Measurements from ENCODE around the gene SLC26A9.

The SLC26A9 gene

DNA sequence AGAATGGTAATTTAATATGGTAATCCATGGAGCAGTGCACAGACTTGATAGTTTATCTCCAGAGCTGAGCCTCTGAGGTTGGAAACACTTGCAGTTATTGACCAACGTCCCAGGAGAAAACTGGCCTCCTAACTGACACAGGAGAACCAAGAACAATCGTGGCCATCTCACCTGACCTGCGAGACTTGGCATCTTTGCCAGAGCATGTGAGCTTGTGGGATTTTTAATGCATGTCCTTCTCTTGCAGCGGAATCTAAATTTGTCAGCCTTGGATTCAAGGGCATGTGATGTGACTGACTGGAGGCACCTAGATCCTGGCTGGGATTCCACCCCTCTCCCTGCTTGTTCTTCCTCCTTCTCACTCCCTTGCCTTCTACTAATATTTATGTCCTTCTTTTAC is 27.8 kb upstream of the SLC26A9 start:
- no peak for DNase-seq

DNA sequence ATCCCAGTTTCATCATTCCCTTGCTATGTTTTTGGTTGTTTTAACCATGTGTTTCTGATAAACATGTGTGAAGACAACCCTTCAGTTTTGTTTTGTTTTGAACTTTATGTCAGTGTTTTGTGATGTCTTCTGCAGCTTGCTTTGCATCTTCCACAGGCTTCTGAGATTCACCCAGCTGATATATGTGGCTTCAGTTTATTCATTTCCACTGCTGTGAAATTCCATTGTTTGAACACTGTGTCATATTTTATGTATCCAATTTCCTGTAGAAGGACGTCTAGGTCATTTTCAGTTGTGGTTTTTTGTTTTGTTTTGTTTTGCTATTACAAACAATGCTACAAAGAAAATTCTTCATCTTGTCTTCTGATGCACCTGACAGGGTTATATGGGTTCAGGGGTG is 27.2 kb upstream of the SLC26A9 start:
- DNase-seq: no peak
- Histone ChIP-seq H3K79me2 (ENCODE audit: low read length) (no peaks in the 10 kb centered on the region), H3K36me3 (replicated peaks; ENCODE audit: insufficient read depth, low read length) (no peaks in the 10 kb centered on the region), H3F3A (ENCODE audit: insufficient read depth, low read length) (no peaks in the 10 kb centered on the region), H2AFZ (ENCODE audit: low read length) (no peak overlapping the region), H3K4me1 (ENCODE audit: low read length) (0 out of 2 replicates have a peak, but pooled peaks cover 2% of the 10 kb centered on the region), H4K20me1 (ENCODE audit: insufficient read depth, low read length) (no peaks in the 10 kb centered on the region), H3K4me3 (ENCODE audit: low read length) (no peak overlapping the region), H3K27me3 (replicated peaks; ENCODE audit: insufficient read depth, low read length) (no peaks in the 10 kb centered on the region), H3K9me3 (replicated peaks; ENCODE audit: insufficient read depth, low read length) (no peaks in the 10 kb centered on the region), H3K4me2 (ENCODE audit: low read depth, low read length) (no peak overlapping the region), H3K27ac (ENCODE audit: low read length) (no peak overlapping the region), H3K9ac (ENCODE audit: low read length) (no peak overlapping the region), H3K9me2 (replicated peaks; ENCODE audit: insufficient read depth, low read length) (no peaks in the 10 kb centered on the region)
- TF ChIP-seq, protein P1, sequence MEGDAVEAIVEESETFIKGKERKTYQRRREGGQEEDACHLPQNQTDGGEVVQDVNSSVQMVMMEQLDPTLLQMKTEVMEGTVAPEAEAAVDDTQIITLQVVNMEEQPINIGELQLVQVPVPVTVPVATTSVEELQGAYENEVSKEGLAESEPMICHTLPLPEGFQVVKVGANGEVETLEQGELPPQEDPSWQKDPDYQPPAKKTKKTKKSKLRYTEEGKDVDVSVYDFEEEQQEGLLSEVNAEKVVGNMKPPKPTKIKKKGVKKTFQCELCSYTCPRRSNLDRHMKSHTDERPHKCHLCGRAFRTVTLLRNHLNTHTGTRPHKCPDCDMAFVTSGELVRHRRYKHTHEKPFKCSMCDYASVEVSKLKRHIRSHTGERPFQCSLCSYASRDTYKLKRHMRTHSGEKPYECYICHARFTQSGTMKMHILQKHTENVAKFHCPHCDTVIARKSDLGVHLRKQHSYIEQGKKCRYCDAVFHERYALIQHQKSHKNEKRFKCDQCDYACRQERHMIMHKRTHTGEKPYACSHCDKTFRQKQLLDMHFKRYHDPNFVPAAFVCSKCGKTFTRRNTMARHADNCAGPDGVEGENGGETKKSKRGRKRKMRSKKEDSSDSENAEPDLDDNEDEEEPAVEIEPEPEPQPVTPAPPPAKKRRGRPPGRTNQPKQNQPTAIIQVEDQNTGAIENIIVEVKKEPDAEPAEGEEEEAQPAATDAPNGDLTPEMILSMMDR (IDR thresholded peaks at IDR 0.05; ENCODE audit: low read length): no peak
- no peak for TF ChIP-seq EZH2phosphoT487 (IDR thresholded peaks at IDR 0.05; ENCODE audit: low read length)

More for the DNA sequence above, 27.8 kb upstream of the SLC26A9 start:
- Histone ChIP-seq H2AFZ (ENCODE audit: low read length) (no peak overlapping the region), H3K9me3 (replicated peaks; ENCODE audit: insufficient read depth, low read length) (no peaks in the 10 kb centered on the region), H3K4me2 (ENCODE audit: low read depth, low read length) (no peak overlapping the region), H3K4me1 (ENCODE audit: low read length) (no peaks in the 10 kb centered on the region), H3K79me2 (ENCODE audit: low read length) (no peaks in the 10 kb centered on the region), H3K27ac (ENCODE audit: low read length) (no peak overlapping the region), H4K20me1 (ENCODE audit: insufficient read depth, low read length) (no peaks in the 10 kb centered on the region), H3K9ac (ENCODE audit: low read length) (no peak overlapping the region), H3K4me3 (ENCODE audit: low read length) (no peak overlapping the region), H3K27me3 (replicated peaks; ENCODE audit: insufficient read depth, low read length) (no peaks in the 10 kb centered on the region), H3K9me2 (replicated peaks; ENCODE audit: insufficient read depth, low read length) (no peaks in the 10 kb centered on the region), H3K36me3 (replicated peaks; ENCODE audit: insufficient read depth, low read length) (no peaks in the 10 kb centered on the region), H3F3A (ENCODE audit: insufficient read depth, low read length) (no peaks in the 10 kb centered on the region)
- no peak for TF ChIP-seq EZH2 (optimal IDR thresholded peaks at IDR 0.05; ENCODE audit: low read depth, low read length)
- TF ChIP-seq, protein P1 (IDR thresholded peaks at IDR 0.05; ENCODE audit: low read length): no peak
- no peak for TF ChIP-seq EZH2phosphoT487 (IDR thresholded peaks at IDR 0.05; ENCODE audit: low read length)

DNA sequence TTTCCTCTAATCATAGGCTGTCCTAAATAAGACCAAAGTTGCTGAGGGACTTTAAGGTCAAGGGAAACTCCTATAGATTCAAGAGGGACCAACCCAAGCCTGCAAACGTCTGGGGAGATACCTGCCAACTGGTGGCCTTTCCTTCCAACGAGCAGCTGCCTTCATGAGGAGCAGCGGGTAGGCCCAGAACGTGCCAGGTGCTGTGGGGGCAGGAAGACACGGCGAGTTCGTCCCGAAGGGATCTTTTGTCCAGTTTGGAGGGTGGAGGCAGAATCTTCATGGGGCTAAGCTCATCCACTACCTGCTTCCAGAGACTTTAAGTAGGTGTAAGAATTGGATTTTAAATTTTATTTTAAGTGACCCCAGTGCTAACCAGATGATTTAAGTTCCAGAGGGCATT is 26.0 kb upstream of the SLC26A9 start:
- H3K9ac ChIP-seq (ENCODE audit: low read length): no peak overlapping the region

More for the DNA sequence above, 26.0 kb upstream of the SLC26A9 start:
- DNase-seq: no peak
- H4K20me1 ChIP-seq (ENCODE audit: insufficient read depth, low read length): no peaks in the 10 kb centered on the region
- no peaks in the 10 kb centered on the region for H3K27me3 ChIP-seq (replicated peaks; ENCODE audit: insufficient read depth, low read length)
- H3K9me2 ChIP-seq (replicated peaks; ENCODE audit: insufficient read depth, low read length): no peaks in the 10 kb centered on the region
- H3K4me3 ChIP-seq (ENCODE audit: low read length): no peak overlapping the region
- no peaks in the 10 kb centered on the region for H3F3A ChIP-seq (ENCODE audit: insufficient read depth, low read length)
- no peaks in the 10 kb centered on the region for H3K9me3 ChIP-seq (replicated peaks; ENCODE audit: insufficient read depth, low read length)
- no peaks in the 10 kb centered on the region for H3K79me2 ChIP-seq (ENCODE audit: low read length)
- TF ChIP-seq EZH2phosphoT487 (IDR thresholded peaks at IDR 0.05; ENCODE audit: low read length): no peak
- TF ChIP-seq, protein P1 (IDR thresholded peaks at IDR 0.05; ENCODE audit: low read length): no peak
- TF ChIP-seq EZH2 (optimal IDR thresholded peaks at IDR 0.05; ENCODE audit: low read depth, low read length): no peak
- H3K27ac ChIP-seq (ENCODE audit: low read length): no peak overlapping the region
- H3K36me3 ChIP-seq (replicated peaks; ENCODE audit: insufficient read depth, low read length): no peaks in the 10 kb centered on the region
- 0 out of 2 replicates have a peak, but pooled peaks cover 3% of the 10 kb centered on the region for H3K4me1 ChIP-seq (ENCODE audit: low read length)
- no peak overlapping the region for H3K4me2 ChIP-seq (ENCODE audit: low read depth, low read length)
- no peak overlapping the region for H2AFZ ChIP-seq (ENCODE audit: low read length)

Data from MM.1S (cell line).